ENCODE results near the gene LUZP1. TPM values are rescaled to one million over a fixed set of nuclear protein-coding genes. Genes with fewer than 3 reads are reported as not detected.
A peak's percentile ranks its signal among the peaks of the same experiment; 100 is the strongest.

The LUZP1 gene
- total RNA-seq: 10 to 100 TPM in 3 of 4 donors, 1 to 10 TPM in 1; 9.1 to 41.4 (median 27.3) TPM

DNA sequence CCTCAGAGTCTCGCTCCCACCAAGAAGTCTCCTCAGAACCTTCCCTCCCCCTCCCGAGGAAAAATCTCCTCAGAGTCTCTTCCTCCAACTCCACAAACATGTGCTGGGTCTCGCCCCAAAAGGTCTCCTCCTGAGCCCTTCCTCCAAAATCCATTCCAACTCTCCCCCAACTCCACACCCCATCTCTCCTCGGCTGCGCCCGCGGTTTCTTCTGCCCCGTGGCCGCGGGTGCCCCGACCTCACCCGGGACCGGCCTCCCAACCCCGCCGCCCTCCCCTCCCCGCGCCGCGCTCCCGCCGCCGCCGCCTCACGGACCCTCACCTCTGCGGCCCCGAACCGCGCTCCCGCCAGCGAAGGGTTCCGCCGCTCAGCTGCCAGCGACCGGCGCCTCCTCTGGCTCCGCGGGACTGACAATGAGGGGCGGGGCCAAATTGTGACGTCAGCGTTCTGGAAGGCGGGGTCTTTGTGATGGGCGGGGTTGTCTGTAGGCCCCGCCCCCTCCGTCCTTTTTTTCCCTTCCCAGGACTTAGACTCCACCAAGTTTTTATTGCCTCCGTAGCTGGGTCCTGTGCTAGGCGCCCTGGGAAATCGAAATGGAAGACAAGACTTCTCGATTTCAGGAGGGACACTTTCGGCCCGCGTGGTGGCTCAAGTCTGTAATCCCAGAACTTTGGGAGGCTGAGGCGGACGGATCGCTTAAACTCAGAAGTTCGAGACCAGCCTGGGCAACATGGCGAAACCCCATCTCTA, at the start of gene LUZP1:
LUZP1 (minus strand) TSS at position 412 of the 750 bp plus-strand sequence.
- peak; percentile 91 to 92 for DNase-seq
- Histone ChIP-seq H3K4me1 (no peaks in the 10 kb centered on the region), H3K4me3 (peak within 1 kb of the TSS; percentile 43 to 64), H3K27ac (peak within 1 kb of the TSS; percentile 89 to 93), H3K36me3 (no peaks in the 10 kb centered on the region), H3K27me3 (no peaks in the 10 kb centered on the region), H3K9me3 (no peaks in the 10 kb centered on the region)
- TF ChIP-seq POLR2A (IDR thresholded peaks at IDR 0.05): peak; percentile 98
- TF ChIP-seq, protein P1, sequence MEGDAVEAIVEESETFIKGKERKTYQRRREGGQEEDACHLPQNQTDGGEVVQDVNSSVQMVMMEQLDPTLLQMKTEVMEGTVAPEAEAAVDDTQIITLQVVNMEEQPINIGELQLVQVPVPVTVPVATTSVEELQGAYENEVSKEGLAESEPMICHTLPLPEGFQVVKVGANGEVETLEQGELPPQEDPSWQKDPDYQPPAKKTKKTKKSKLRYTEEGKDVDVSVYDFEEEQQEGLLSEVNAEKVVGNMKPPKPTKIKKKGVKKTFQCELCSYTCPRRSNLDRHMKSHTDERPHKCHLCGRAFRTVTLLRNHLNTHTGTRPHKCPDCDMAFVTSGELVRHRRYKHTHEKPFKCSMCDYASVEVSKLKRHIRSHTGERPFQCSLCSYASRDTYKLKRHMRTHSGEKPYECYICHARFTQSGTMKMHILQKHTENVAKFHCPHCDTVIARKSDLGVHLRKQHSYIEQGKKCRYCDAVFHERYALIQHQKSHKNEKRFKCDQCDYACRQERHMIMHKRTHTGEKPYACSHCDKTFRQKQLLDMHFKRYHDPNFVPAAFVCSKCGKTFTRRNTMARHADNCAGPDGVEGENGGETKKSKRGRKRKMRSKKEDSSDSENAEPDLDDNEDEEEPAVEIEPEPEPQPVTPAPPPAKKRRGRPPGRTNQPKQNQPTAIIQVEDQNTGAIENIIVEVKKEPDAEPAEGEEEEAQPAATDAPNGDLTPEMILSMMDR (IDR thresholded peaks at IDR 0.05): no peak
- intact Hi-C loops (cut with DNase I; ENCODE audit: low total_unique reads): no loop called here

DNA sequence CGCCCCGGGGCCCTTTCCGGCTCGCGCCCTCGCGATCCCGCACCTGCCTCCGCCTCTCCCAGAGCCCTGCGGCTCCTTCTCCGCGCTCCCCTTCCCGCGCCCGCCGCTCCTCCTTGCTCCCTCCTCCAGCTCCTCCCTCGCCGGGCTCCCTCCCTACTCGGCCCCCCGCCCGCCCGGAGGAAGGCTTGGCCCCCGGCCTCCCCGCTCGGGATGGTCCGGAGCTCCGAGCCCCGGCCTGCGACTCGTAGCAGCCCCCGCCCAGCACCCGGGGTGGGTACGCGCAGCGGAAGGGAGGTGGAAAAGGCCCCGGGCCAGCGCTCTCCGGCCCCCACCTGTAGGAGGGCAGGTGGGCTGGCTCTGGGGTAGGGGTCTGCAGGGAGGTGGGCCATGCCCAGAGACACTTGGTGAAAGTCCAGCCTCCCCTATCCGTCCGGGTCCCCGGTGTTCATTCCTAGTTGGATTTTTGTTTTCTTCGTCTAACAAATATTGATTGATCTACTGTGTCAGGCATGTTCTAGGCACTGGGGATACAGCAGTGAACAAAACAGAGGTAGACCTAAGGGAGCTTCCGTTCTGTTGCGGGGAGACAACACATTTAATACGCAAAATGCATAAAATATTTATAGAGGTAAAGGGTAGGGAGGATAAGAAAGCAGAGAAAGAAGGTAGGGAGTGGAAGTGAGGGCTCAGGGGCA, 48.9 kb upstream of the LUZP1 start, which contains the start of gene HTR1D:
HTR1D (minus strand) TSS at position 82 of the 695 bp plus-strand sequence. CDS start 23,283 bp downstream, outside the sequence.
- Histone ChIP-seq H3K36me3 (no peaks in the 10 kb centered on the region), H3K27ac (no peak within 1 kb of the TSS), H3K27me3 (peaks cover 8 to 14% of the 10 kb centered on the region in 2 donors), H3K4me1 (peaks cover 0 to 12% of the 10 kb centered on the region in 2 donors), H3K4me3 (peak within 1 kb of the TSS in 1 of 2 donors; percentile 15), H3K9me3 (no peaks in the 10 kb centered on the region)
- no peak for DNase-seq
- TF ChIP-seq, protein P1 (IDR thresholded peaks at IDR 0.05): no peak
- TF ChIP-seq POLR2A (IDR thresholded peaks at IDR 0.05): no peak
- intact Hi-C loops (cut with DNase I; ENCODE audit: low total_unique reads): no loop called here

DNA sequence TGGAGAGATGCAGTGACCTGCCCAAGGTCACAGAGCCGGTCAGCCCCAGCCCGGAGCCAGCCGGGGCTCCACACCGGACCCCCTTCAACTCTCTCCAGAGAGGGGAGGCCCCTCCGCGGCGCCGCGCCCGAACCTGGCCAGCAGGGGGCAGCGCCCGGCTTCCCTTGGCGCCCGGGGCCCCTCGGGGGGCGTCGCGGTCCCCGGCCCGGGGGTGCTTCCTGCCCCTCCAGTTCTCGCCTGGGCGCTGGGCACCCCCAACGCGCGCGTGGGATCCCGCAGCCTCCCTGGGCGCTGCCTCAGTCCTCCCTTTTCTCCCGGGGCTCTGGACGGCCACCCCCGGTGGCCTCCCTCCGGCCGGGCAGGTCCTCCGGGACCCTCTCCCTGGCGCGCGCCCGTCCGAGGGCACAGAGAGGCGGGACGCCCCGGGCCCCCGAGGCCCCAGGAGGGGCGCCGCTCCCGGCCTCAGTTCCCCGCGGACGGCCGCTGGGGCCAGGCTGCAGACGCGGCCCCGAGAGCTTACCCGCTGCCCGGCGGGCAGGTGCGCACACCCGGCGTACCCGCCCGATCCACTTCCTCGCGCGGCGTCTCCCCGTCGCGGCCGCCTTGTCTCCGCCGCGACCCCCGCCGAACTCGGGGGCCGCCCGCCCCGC, 48.2 kb upstream of the LUZP1 start:
- no peaks in the 10 kb centered on the region for H3K9me3 ChIP-seq
- peaks cover 8 to 14% of the 10 kb centered on the region in 2 donors for H3K27me3 ChIP-seq
- DNase-seq: no peak
- H3K4me1 ChIP-seq: peaks cover 0 to 12% of the 10 kb centered on the region in 2 donors
- H3K36me3 ChIP-seq: no peaks in the 10 kb centered on the region
- peak overlapping the region in 1 of 2 donors; percentile 15 for H3K4me3 ChIP-seq
- no peak overlapping the region for H3K27ac ChIP-seq
- no peak for TF ChIP-seq POLR2A (IDR thresholded peaks at IDR 0.05)
- TF ChIP-seq, protein P1 (IDR thresholded peaks at IDR 0.05): peak in 3 of 4 experiments; percentile 46 to 60 (median 57)
- intact Hi-C loops (cut with DNase I; ENCODE audit: low total_unique reads): no loop called here

DNA sequence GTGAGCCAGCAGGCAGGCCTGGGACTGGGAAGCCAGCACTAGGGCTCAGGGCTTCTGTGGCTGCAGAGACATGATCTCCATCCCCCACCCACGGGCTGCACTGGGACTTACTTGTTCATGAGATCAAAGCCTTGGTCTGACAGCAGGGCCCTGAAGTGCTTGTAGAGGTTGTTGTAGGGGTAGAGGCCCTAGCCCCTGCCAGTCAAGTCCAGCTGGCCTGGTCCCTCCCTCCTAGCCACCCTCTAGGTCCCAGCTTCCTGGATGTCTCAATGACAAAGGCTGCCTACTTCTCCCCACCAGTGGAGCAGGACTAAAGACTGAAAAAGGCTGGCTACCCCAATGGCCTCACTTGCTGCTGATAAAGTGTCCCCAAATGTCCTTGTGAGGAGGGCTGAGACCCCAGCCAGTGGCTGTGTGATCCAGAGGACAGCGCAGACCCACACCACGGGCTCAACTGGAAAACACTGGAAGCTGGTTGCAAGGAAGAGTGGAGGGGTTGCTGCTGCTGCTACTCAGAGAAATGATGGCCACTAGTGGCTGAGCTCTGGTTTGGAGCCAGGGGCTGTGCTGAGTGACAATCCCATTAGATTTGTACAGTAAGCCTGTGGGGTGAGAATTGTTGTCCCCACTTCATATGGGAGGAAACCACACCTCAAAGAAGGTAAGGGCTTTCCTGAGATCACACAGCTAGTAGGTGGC, 47.2 kb upstream of the LUZP1 start:
- Histone ChIP-seq H3K36me3 (no peaks in the 10 kb centered on the region), H3K27ac (no peak overlapping the region), H3K9me3 (no peaks in the 10 kb centered on the region), H3K27me3 (peaks cover 8 to 14% of the 10 kb centered on the region in 2 donors), H3K4me1 (peaks cover 0 to 12% of the 10 kb centered on the region in 2 donors), H3K4me3 (no peak overlapping the region)
- intact Hi-C loops (cut with DNase I; ENCODE audit: low total_unique reads): no loop called here
- no peak for DNase-seq
- TF ChIP-seq, protein P1 (IDR thresholded peaks at IDR 0.05): no peak
- TF ChIP-seq POLR2A (IDR thresholded peaks at IDR 0.05): no peak
